Neuron (in vitro differentiated cells): Measurements from ENCODE around the gene MAP7.
"Not testable (repeated sequence)": the region's sequence is repeated elsewhere in the genome, so short reads cannot be mapped to it uniquely, and the experiment has no call there.

Experiments
- H2AFZ ChIP-seq: one replicate; pipeline ENCODE4 v1.6.1; 2013; ENCODE audit warnings: low read depth, mild to moderate bottlenecking, inconsistent platforms, low read length, moderate library complexity
- H3K27me3 ChIP-seq: one replicate; pipeline ENCODE4 v1.6.1; 2013; ENCODE audit warnings: low read length; ENCODE audit not compliant: insufficient read depth
- H3K36me3 ChIP-seq: one replicate; pipeline ENCODE4 v1.6.1; 2013; ENCODE audit warnings: low read length; ENCODE audit not compliant: insufficient read depth
- H3K4me1 ChIP-seq: one replicate; pipeline ENCODE4 v1.6.1; 2013; ENCODE audit warnings: low read length; ENCODE audit not compliant: insufficient read depth
- H3K4me3 ChIP-seq: 2 replicates; pipeline ENCODE4 v1.5.1; 2013; ENCODE audit warnings: mild to moderate bottlenecking, low read length, moderate library complexity
- H3K9me3 ChIP-seq: one replicate; pipeline ENCODE4 v1.6.1; 2013; ENCODE audit warnings: low read length

Gene MAP7

GRCh38 chr6:136550330-136551071 is at the start of gene MAP7:
Gene MAP7, minus strand, starts transcription at chr6:136550422. Its CDS starts 14 bp downstream, at chr6:136550408.
- Histone ChIP-seq H3K4me1 (peaks cover 6% of the 10 kb centered on the region), H2AFZ (peak within 1 kb of the TSS; percentile 94), H3K4me3 (peak within 1 kb of the TSS; percentile 62), H3K27me3 (peaks cover 51% of the 10 kb centered on the region), H3K9me3 (no peaks in the 10 kb centered on the region), H3K36me3 (no peaks in the 10 kb centered on the region)

GRCh38 chr6:136599329-136600011 is 49.2 kb upstream of the MAP7 start:
- Histone ChIP-seq H2AFZ (no peak overlapping the region), H3K4me1 (no peaks in the 10 kb centered on the region), H3K9me3 (no peaks in the 10 kb centered on the region), H3K27me3 (no peaks in the 10 kb centered on the region), H3K4me3 (no peak overlapping the region), H3K36me3 (no peaks in the 10 kb centered on the region)

GRCh38 chr6:136598048-136598447 is 47.8 kb upstream of the MAP7 start:
- H3K36me3 ChIP-seq: no peaks in the 10 kb centered on the region
- H3K4me3 ChIP-seq: no peak overlapping the region
- H3K4me1 ChIP-seq: no peaks in the 10 kb centered on the region
- H2AFZ ChIP-seq: no peak overlapping the region
- peaks cover 2% of the 10 kb centered on the region for H3K27me3 ChIP-seq
- H3K9me3 ChIP-seq: no peaks in the 10 kb centered on the region

GRCh38 chr6:136594671-136595070 is 44.4 kb upstream of the MAP7 start:
- Histone ChIP-seq H3K4me3 (no peak overlapping the region), H3K36me3 (no peaks in the 10 kb centered on the region), H3K4me1 (no peaks in the 10 kb centered on the region)

GRCh38 chr6:136593748-136594490 is 43.7 kb upstream of the MAP7 start:
- Histone ChIP-seq H3K27me3 (peaks cover 2% of the 10 kb centered on the region), H3K36me3 (no peaks in the 10 kb centered on the region), H3K4me3 (no peak overlapping the region), H3K9me3 (no peaks in the 10 kb centered on the region), H3K4me1 (no peaks in the 10 kb centered on the region), H2AFZ (no peak overlapping the region)

More at GRCh38 chr6:136594671-136595070, 44.4 kb upstream of the MAP7 start:
- Histone ChIP-seq H3K9me3 (no peaks in the 10 kb centered on the region), H3K27me3 (peaks cover 2% of the 10 kb centered on the region), H2AFZ (no peak overlapping the region)

GRCh38 chr6:136592930-136593673 is 42.9 kb upstream of the MAP7 start:
- Histone ChIP-seq H3K27me3 (peaks cover 2% of the 10 kb centered on the region), H3K4me1 (no peaks in the 10 kb centered on the region), H3K9me3 (no peaks in the 10 kb centered on the region), H3K36me3 (no peaks in the 10 kb centered on the region), H2AFZ (no peak overlapping the region), H3K4me3 (no peak overlapping the region)

- H3K36me3 ChIP-seq: no peaks in the 10 kb centered on the region
- H2AFZ ChIP-seq: no peak overlapping the region
- peaks cover 2% of the 10 kb centered on the region for H3K27me3 ChIP-seq
- H3K4me3 ChIP-seq: no peak overlapping the region
- no peaks in the 10 kb centered on the region for H3K4me1 ChIP-seq
- no peaks in the 10 kb centered on the region for H3K9me3 ChIP-seq
Observed at GRCh38 chr6:136591617-136592016, 41.4 kb upstream of the MAP7 start.

GRCh38 chr6:136590846-136591245 is 40.6 kb upstream of the MAP7 start:
- not testable (repeated sequence) for H2AFZ ChIP-seq, H3K27me3 ChIP-seq, H3K9me3 ChIP-seq, H3K4me1 ChIP-seq, H3K36me3 ChIP-seq, H3K4me3 ChIP-seq

GRCh38 chr6:136587527-136587926 is 37.3 kb upstream of the MAP7 start:
- H3K36me3 ChIP-seq: no peaks in the 10 kb centered on the region
- H2AFZ ChIP-seq: no peak overlapping the region
- H3K4me1 ChIP-seq: no peaks in the 10 kb centered on the region
- H3K4me3 ChIP-seq: no peak overlapping the region
- no peaks in the 10 kb centered on the region for H3K27me3 ChIP-seq
- H3K9me3 ChIP-seq: no peaks in the 10 kb centered on the region

- no peaks in the 10 kb centered on the region for H3K9me3 ChIP-seq
- H3K4me3 ChIP-seq: no peak overlapping the region
- no peaks in the 10 kb centered on the region for H3K36me3 ChIP-seq
Observed at GRCh38 chr6:136586295-136586694, 36.1 kb upstream of the MAP7 start.

GRCh38 chr6:136585523-136585922 is 35.3 kb upstream of the MAP7 start:
- H3K4me1 ChIP-seq, H3K4me3 ChIP-seq, H3K36me3 ChIP-seq, H3K27me3 ChIP-seq, H2AFZ ChIP-seq, H3K9me3 ChIP-seq: not testable (repeated sequence)

More at GRCh38 chr6:136586295-136586694, 36.1 kb upstream of the MAP7 start:
- Histone ChIP-seq H3K27me3 (no peaks in the 10 kb centered on the region), H2AFZ (no peak overlapping the region), H3K4me1 (no peaks in the 10 kb centered on the region)

GRCh38 chr6:136584290-136584689 is 34.1 kb upstream of the MAP7 start:
- not testable (repeated sequence) for H3K4me3 ChIP-seq, H3K36me3 ChIP-seq, H3K4me1 ChIP-seq, H2AFZ ChIP-seq, H3K27me3 ChIP-seq, H3K9me3 ChIP-seq
